ENCODE data around the gene COX5A. TPM values are rescaled to one million over a fixed set of nuclear protein-coding genes. Genes with fewer than 3 reads are reported as not detected.
"Not testable (repeated sequence)": the region's sequence is repeated elsewhere in the genome, so short reads cannot be mapped to it uniquely, and the experiment has no call there.

The COX5A gene
- total and polyA plus RNA-seq, 8 donors, result 112 to 170 (median 128) TPM

GRCh38 chr15:74890665-74890960 lies 47.3 kb downstream of the COX5A start:
- ATAC-seq (no peak), DNase-seq (no peak)
- Histone ChIP-seq H3K4me3 (peak overlapping the region; percentile 68 to 77), H3K4me1 (peaks cover 0 to 21% of the 10 kb centered on the region in 2 donors), H3K9me3 (no peaks in the 10 kb centered on the region), H3K36me3 (peaks cover 0 to 10% of the 10 kb centered on the region in 2 donors), H3K27me3 (no peaks in the 10 kb centered on the region), H3K27ac (peak overlapping the region; percentile 23 to 76)
- intact Hi-C loops (cut with DNase I), result no loop called here
- no peak for TF ChIP-seq CTCF (IDR thresholded peaks at IDR 0.05)

- peak within 1 kb of the TSS; percentile 23 to 76 for H3K27ac ChIP-seq
These were observed 47.8 kb downstream of the COX5A start, which contains the start of gene MPI for GRCh38 chr15:74889883-74890664. TSS of gene MPI (plus strand) at chr15:74890042. CDS start at chr15:74890074, 32 bp downstream.

GRCh38 chr15:74889390-74889882 lies 48.4 kb downstream of the COX5A start:
- intact Hi-C loops (cut with DNase I), result no loop called here
- no peaks in the 10 kb centered on the region for H3K9me3 ChIP-seq
- H3K27me3 ChIP-seq, result no peaks in the 10 kb centered on the region
- TF ChIP-seq CTCF (IDR thresholded peaks at IDR 0.05), result no peak
- peak overlapping the region; percentile 68 to 77 for H3K4me3 ChIP-seq
- H3K36me3 ChIP-seq, result peaks cover 0 to 10% of the 10 kb centered on the region in 2 donors
- peak overlapping the region in 1 of 2 donors; percentile 76 for H3K27ac ChIP-seq
- H3K4me1 ChIP-seq, result peaks cover 0 to 24% of the 10 kb centered on the region in 2 donors
- DNase-seq, result peak in 3 of 4 donors; percentile 41 to 83 (median 55)
- ATAC-seq, result peak; percentile 62

More at GRCh38 chr15:74889883-74890664, 47.8 kb downstream of the COX5A start, which contains the start of gene MPI:
- DNase-seq (peak; percentile 80 to 97 (median 88)), ATAC-seq (peak; percentile 99)
- TF ChIP-seq CTCF (IDR thresholded peaks at IDR 0.05), result peak in 1 of 2 donors; percentile 32
- Histone ChIP-seq H3K4me3 (peak within 1 kb of the TSS; percentile 68 to 77), H3K36me3 (peaks cover 0 to 10% of the 10 kb centered on the region in 2 donors), H3K9me3 (no peaks in the 10 kb centered on the region), H3K27me3 (no peaks in the 10 kb centered on the region), H3K4me1 (peaks cover 0 to 21% of the 10 kb centered on the region in 2 donors)
- intact Hi-C loops (cut with DNase I), result no loop called here

- DNase-seq (no peak), ATAC-seq (no peak)
- H3K27ac ChIP-seq, result no peak overlapping the region
- H3K36me3 ChIP-seq, result peaks cover 0 to 10% of the 10 kb centered on the region in 2 donors
- intact Hi-C loops (cut with DNase I), result no loop called here
- H3K4me3 ChIP-seq, result no peak overlapping the region
- TF ChIP-seq CTCF (IDR thresholded peaks at IDR 0.05), result no peak
- H3K27me3 ChIP-seq, result no peaks in the 10 kb centered on the region
- peaks cover 0 to 29% of the 10 kb centered on the region in 2 donors for H3K4me1 ChIP-seq
- no peaks in the 10 kb centered on the region for H3K9me3 ChIP-seq
These were observed 49.2 kb downstream of the COX5A start for GRCh38 chr15:74888716-74889115.

GRCh38 chr15:74887537-74888193 lies 50.2 kb downstream of the COX5A start:
- intact Hi-C loops (cut with DNase I); H3K27ac ChIP-seq; H3K36me3 ChIP-seq; DNase-seq; ATAC-seq; H3K9me3 ChIP-seq; H3K4me3 ChIP-seq; H3K27me3 ChIP-seq: not testable (repeated sequence)
- peaks cover 0 to 29% of the 10 kb centered on the region in 2 donors for H3K4me1 ChIP-seq
